Measurements from ENCODE around the gene MICU1. TPM values are rescaled to one million over a fixed set of nuclear protein-coding genes. Genes with fewer than 3 reads are reported as not detected.

The MICU1 gene
- total and polyA plus RNA-seq, 10 of the 15 experiments (the other 5 are each of a cell fraction or from before 2014, with no cell fraction given), result 18.2 to 36.4 (median 22.2) TPM

DNA sequence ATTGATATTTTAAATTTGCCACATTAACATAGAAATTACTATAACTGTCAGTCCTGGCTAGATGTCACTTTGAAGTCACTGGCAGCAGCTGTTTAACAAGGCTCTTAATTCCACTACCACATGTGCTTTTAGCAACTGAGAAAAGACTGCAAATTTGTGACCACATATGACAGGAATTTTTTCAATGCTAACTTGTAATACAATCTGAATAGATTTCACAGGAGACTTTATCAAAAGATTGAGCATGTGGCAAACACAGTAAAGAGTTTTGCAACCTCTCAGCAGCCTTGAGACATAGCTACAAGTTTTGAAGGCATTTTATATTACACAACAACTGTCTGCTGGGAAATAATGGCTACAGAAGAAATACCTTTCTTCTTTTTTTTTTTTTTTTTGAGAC lies 73.0 kb downstream of the MICU1 start:
- RAD21 ChIA-PET (ENCODE audit: unreplicated experiment), result no interaction called here
- no TSS peak for BruUV-seq (replicated peaks)

More for the DNA sequence above, 73.0 kb downstream of the MICU1 start:
- no peak overlapping the region for H2AFZ ChIP-seq (ENCODE audit: control insufficient read depth, low read depth, low read length)
- no peak for FAIRE-seq
- no peaks in the 10 kb centered on the region for H3K4me1 ChIP-seq (ENCODE audit: control insufficient read depth, insufficient read depth, low read length)
- no peak overlapping the region for H3K4me3 ChIP-seq
- ChIA-PET POLR2A (interaction anchor here (0.6 to 1.2 kb wide), 2 partner anchors 10 to 617 kb away, joined by 3 to 4 read pairs; no protein-coding TSS in a partner anchor), SMC1A (ENCODE audit: uncharacterized antibody, unreplicated experiment) (no interaction called here), CTCF (interaction anchor here (0.7 kb wide), 1 partner anchor 188 kb away, joined by 4 read pairs; no protein-coding TSS in a partner anchor)
- no peak for DNase-seq (ENCODE audit: low read depth, low spot score)
- H3K9ac ChIP-seq (ENCODE audit: control insufficient read depth, insufficient read depth, low read length), result no peak overlapping the region
- in situ Hi-C loops (cut with MboI), result no loop called here
- TF ChIP-seq, protein P1, sequence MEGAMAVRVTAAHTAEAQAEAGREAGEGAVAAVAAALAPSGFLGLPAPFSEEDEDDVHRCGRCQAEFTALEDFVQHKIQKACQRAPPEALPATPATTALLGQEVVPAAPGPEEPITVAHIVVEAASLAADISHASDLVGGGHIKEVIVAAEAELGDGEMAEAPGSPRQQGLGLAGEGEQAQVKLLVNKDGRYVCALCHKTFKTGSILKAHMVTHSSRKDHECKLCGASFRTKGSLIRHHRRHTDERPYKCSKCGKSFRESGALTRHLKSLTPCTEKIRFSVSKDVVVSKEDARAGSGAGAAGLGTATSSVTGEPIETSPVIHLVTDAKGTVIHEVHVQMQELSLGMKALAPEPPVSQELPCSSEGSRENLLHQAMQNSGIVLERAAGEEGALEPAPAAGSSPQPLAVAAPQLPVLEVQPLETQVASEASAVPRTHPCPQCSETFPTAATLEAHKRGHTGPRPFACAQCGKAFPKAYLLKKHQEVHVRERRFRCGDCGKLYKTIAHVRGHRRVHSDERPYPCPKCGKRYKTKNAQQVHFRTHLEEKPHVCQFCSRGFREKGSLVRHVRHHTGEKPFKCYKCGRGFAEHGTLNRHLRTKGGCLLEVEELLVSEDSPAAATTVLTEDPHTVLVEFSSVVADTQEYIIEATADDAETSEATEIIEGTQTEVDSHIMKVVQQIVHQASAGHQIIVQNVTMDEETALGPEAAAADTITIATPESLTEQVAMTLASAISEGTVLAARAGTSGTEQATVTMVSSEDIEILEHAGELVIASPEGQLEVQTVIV (IDR thresholded peaks at IDR 0.05; ENCODE audit: borderline replicate concordance, partially characterized antibody), result no peak
- TF ChIP-seq HDAC2 (IDR thresholded peaks at IDR 0.05), result no peak
- no peak for TF ChIP-seq YBX1 (IDR thresholded peaks at IDR 0.05)
- TF ChIP-seq STAT1 (conservative IDR thresholded peaks at IDR 0.05), result no peak
- TF ChIP-seq CHD4 (IDR thresholded peaks at IDR 0.05), result no peak
- no peak for TF ChIP-seq HCFC1 (IDR thresholded peaks at IDR 0.05; ENCODE audit: low read length)
- no peak for TF ChIP-seq CREM (IDR thresholded peaks at IDR 0.05; ENCODE audit: low read depth)
- no peak for TF ChIP-seq RFX5 (IDR thresholded peaks at IDR 0.05; ENCODE audit: low read depth, low read length)
- TF ChIP-seq, protein P2, sequence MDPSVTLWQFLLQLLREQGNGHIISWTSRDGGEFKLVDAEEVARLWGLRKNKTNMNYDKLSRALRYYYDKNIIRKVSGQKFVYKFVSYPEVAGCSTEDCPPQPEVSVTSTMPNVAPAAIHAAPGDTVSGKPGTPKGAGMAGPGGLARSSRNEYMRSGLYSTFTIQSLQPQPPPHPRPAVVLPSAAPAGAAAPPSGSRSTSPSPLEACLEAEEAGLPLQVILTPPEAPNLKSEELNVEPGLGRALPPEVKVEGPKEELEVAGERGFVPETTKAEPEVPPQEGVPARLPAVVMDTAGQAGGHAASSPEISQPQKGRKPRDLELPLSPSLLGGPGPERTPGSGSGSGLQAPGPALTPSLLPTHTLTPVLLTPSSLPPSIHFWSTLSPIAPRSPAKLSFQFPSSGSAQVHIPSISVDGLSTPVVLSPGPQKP (IDR thresholded peaks at IDR 0.05; ENCODE audit: low read depth, low read length), result no peak
- TF ChIP-seq ASH2L (IDR thresholded peaks at IDR 0.05; ENCODE audit: borderline replicate concordance, low read depth), result no peak
- TF ChIP-seq PAX5 (IDR thresholded peaks at IDR 0.05; ENCODE audit: borderline replicate concordance, low read depth, low read length), result no peak
- TF ChIP-seq POLR2AphosphoS2 (IDR thresholded peaks at IDR 0.05; ENCODE audit: low read depth, low read length), result no peak
- TF ChIP-seq SIX5 (IDR thresholded peaks at IDR 0.05; ENCODE audit: low read depth, low read length, severe bottlenecking), result no peak
- TF ChIP-seq, protein P3, sequence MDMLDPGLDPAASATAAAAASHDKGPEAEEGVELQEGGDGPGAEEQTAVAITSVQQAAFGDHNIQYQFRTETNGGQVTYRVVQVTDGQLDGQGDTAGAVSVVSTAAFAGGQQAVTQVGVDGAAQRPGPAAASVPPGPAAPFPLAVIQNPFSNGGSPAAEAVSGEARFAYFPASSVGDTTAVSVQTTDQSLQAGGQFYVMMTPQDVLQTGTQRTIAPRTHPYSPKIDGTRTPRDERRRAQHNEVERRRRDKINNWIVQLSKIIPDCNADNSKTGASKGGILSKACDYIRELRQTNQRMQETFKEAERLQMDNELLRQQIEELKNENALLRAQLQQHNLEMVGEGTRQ (IDR thresholded peaks at IDR 0.05; ENCODE audit: borderline replicate concordance, low read depth, low read length), result no peak
- TF ChIP-seq, protein P4, sequence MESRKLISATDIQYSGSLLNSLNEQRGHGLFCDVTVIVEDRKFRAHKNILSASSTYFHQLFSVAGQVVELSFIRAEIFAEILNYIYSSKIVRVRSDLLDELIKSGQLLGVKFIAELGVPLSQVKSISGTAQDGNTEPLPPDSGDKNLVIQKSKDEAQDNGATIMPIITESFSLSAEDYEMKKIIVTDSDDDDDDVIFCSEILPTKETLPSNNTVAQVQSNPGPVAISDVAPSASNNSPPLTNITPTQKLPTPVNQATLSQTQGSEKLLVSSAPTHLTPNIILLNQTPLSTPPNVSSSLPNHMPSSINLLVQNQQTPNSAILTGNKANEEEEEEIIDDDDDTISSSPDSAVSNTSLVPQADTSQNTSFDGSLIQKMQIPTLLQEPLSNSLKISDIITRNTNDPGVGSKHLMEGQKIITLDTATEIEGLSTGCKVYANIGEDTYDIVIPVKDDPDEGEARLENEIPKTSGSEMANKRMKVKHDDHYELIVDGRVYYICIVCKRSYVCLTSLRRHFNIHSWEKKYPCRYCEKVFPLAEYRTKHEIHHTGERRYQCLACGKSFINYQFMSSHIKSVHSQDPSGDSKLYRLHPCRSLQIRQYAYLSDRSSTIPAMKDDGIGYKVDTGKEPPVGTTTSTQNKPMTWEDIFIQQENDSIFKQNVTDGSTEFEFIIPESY (IDR thresholded peaks at IDR 0.05), result no peak
- intact Hi-C loops (cut with micrococcal nuclease; ENCODE audit: unreplicated experiment), result no loop called here
- no peak overlapping the region for H3K27ac ChIP-seq (ENCODE audit: control insufficient read depth, insufficient read depth)
- H3K9me3 ChIP-seq (replicated peaks; ENCODE audit: control insufficient read depth, insufficient read depth, low read length), result no peaks in the 10 kb centered on the region
- no peaks in the 10 kb centered on the region for H3K27me3 ChIP-seq (replicated peaks in 1 of 2; ENCODE audit: control insufficient read depth in 2 of 2, insufficient read depth in 2 of 2, low read length in 1 of 2)
- ATAC-seq, result no peak
- H3K36me3 ChIP-seq (ENCODE audit: control insufficient read depth in 2 of 2, insufficient read depth in 2 of 2, low read length in 1 of 2), result no peaks in the 10 kb centered on the region; a peak in 1 of 4 replicates
- no peaks in the 10 kb centered on the region for H4K20me1 ChIP-seq (ENCODE audit: control insufficient read depth, insufficient read depth)
- no peaks in the 10 kb centered on the region for H3K79me2 ChIP-seq (ENCODE audit: control insufficient read depth, insufficient read depth, low read length)
- H3K4me2 ChIP-seq (ENCODE audit: control insufficient read depth, insufficient read depth), result no peak overlapping the region

Data from GM12878 (cell line).